ENCODE data around the gene KBTBD12. TPM values are rescaled to one million over a fixed set of nuclear protein-coding genes. Genes with fewer than 3 reads are reported as not detected.
"Not testable (repeated sequence)": the region's sequence is repeated elsewhere in the genome, so short reads cannot be mapped to it uniquely, and the experiment has no call there.

Gene KBTBD12
- total RNA-seq, 1 donor from 2014 or later = not detected

DNA sequence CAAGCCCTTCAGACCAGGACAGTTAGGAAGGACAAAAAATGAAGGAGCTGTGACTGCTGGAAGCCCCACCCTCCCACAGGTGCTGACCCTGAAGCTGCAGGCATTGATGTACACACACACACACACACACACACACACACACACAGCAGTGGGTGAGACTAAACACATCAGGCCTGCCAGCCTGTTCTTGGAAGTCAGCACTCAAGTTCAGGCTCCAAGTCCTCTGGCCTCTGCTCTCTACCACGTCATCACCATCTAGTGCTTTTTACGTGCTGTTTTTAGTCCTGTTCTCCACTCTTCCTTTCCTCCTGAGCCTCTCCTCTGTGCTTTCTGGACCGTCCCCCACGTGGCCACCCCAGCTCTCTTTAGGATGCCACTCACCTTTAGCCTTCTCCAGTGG lies 5.4 kb upstream of the KBTBD12 start:
- no peak overlapping the region for H3K4me3 Mint-ChIP-seq (ENCODE audit: unreplicated experiment)
- no peaks in the 10 kb centered on the region for H3K9me3 Mint-ChIP-seq (ENCODE audit: unreplicated experiment)
- DNase-seq (ENCODE audit: extremely low spot score, unreplicated experiment) = no peak
- H3K36me3 Mint-ChIP-seq (ENCODE audit: unreplicated experiment) = no peaks in the 10 kb centered on the region
- peaks cover 17% of the 10 kb centered on the region for H3K4me1 Mint-ChIP-seq (ENCODE audit: unreplicated experiment)
- TF ChIP-seq, protein P1, sequence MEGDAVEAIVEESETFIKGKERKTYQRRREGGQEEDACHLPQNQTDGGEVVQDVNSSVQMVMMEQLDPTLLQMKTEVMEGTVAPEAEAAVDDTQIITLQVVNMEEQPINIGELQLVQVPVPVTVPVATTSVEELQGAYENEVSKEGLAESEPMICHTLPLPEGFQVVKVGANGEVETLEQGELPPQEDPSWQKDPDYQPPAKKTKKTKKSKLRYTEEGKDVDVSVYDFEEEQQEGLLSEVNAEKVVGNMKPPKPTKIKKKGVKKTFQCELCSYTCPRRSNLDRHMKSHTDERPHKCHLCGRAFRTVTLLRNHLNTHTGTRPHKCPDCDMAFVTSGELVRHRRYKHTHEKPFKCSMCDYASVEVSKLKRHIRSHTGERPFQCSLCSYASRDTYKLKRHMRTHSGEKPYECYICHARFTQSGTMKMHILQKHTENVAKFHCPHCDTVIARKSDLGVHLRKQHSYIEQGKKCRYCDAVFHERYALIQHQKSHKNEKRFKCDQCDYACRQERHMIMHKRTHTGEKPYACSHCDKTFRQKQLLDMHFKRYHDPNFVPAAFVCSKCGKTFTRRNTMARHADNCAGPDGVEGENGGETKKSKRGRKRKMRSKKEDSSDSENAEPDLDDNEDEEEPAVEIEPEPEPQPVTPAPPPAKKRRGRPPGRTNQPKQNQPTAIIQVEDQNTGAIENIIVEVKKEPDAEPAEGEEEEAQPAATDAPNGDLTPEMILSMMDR (IDR thresholded peaks at IDR 0.05) = no peak
- H3K27ac Mint-ChIP-seq (ENCODE audit: unreplicated experiment) = no peak overlapping the region
- H3K27me3 Mint-ChIP-seq (ENCODE audit: unreplicated experiment) = peaks cover 3% of the 10 kb centered on the region

DNA sequence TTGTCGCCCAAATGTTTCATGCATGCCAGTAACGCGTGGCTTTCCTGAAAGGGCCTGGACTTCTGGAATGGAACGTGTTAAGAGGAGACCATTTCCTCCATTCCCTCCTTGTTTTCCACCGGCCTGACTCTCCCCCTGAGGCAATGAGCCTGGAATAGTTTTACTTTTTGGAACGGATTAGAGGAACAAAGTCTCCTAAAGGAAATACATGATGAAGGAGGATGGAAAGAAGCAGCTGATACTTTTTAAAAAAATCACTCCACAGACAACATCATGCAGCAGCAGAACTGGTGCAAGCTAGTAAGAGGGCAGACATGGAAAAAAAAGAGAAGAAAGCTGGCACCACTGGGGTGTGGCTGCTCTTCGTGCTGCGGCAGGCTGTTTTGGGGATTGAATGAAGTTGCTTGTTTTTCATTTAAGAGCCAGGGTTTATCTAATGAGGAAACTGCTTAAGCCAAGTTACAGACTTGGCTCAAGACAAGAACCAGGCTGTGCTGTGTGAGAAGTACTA lies 3.6 kb upstream of the KBTBD12 start:
- H3K9me3 Mint-ChIP-seq (ENCODE audit: unreplicated experiment) = no peaks in the 10 kb centered on the region
- H3K36me3 Mint-ChIP-seq (ENCODE audit: unreplicated experiment) = no peaks in the 10 kb centered on the region
- peak overlapping the region; percentile 75 for H3K27ac Mint-ChIP-seq (ENCODE audit: unreplicated experiment)
- peak overlapping the region; percentile 6 for H3K4me3 Mint-ChIP-seq (ENCODE audit: unreplicated experiment)
- TF ChIP-seq, protein P1 (IDR thresholded peaks at IDR 0.05) = no peak
- H3K4me1 Mint-ChIP-seq (ENCODE audit: unreplicated experiment) = peaks cover 17% of the 10 kb centered on the region
- DNase-seq (ENCODE audit: extremely low spot score, unreplicated experiment) = no peak
- no peaks in the 10 kb centered on the region for H3K27me3 Mint-ChIP-seq (ENCODE audit: unreplicated experiment)

DNA sequence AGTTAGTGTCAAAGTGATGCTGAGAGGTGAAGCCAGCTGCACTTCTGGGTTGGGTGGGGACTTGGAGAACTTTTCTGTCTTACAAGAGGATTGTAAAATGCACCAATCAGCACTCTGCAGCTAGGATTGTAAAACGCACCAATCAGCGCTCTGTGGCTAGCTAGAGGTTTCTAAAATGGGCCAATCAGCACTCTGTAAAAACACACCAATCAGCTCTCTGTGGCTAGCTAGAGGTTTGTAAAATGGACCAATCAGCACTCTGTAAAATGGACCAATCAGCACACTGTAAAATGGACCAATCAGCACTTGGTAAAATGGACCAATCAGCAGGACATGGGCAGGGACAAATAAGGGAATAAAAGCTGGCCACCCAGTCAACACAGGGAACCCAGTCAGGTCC lies 1.2 kb upstream of the KBTBD12 start:
- not testable (repeated sequence) for H3K4me3 Mint-ChIP-seq (ENCODE audit: unreplicated experiment); H3K27me3 Mint-ChIP-seq (ENCODE audit: unreplicated experiment); H3K36me3 Mint-ChIP-seq (ENCODE audit: unreplicated experiment); H3K9me3 Mint-ChIP-seq (ENCODE audit: unreplicated experiment); H3K27ac Mint-ChIP-seq (ENCODE audit: unreplicated experiment); DNase-seq (ENCODE audit: extremely low spot score, unreplicated experiment)
- peaks cover 17% of the 10 kb centered on the region for H3K4me1 Mint-ChIP-seq (ENCODE audit: unreplicated experiment)

DNA sequence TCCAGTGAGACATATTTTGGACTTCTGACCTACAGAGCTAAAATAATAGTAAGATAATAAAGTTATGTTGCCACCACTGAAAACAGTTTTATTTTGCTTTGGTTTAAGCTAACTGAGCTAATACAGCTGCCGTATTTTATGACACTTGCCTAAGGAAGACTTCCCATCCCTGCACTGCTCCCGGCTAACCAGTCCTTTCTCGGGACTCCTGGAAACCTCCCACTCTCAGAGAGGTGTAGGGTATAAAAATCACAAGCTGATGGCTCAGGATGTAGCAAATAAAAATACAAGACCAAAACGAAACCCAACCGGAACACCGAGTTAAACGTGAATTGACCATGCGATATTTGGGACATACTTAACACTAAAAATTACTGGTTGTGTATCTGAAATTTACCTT lies 448 bp upstream of the KBTBD12 start:
- no peak overlapping the region for H3K4me3 Mint-ChIP-seq (ENCODE audit: unreplicated experiment)
- H3K27ac Mint-ChIP-seq (ENCODE audit: unreplicated experiment) = no peak overlapping the region
- DNase-seq (ENCODE audit: extremely low spot score, unreplicated experiment) = no peak
- no peaks in the 10 kb centered on the region for H3K36me3 Mint-ChIP-seq (ENCODE audit: unreplicated experiment)
- TF ChIP-seq, protein P1 (IDR thresholded peaks at IDR 0.05) = no peak
- peaks cover 17% of the 10 kb centered on the region for H3K4me1 Mint-ChIP-seq (ENCODE audit: unreplicated experiment)
- H3K9me3 Mint-ChIP-seq (ENCODE audit: unreplicated experiment) = no peaks in the 10 kb centered on the region
- H3K27me3 Mint-ChIP-seq (ENCODE audit: unreplicated experiment) = no peaks in the 10 kb centered on the region

DNA sequence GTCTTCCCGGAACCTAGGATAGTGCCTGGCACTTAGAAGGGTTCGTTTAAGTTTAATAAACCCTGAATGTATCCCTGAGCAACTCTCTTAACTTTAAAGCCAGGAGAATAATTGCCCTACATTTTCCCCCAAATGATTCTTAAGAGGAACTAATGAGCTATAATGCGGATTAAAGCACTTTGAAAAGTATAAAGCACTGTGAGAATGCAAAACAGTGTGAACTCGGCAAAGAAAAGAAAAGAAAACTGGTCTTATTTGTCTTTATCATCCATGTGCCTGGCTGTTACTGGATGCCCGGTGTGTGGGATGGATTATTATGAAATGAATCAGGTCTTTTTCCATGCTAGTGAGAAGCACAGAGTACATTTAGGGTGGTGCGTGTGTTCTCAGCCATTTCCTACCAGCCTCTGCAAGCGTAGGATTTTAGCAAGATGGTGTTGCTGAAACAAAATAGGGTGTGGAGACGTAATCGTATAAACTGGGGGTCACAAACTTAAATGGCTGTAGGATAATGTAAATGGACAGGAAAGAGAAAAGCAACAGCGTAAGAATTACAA lies 983 bp downstream of the KBTBD12 start:
- H3K27ac Mint-ChIP-seq (ENCODE audit: unreplicated experiment) = no peak overlapping the region
- H3K4me1 Mint-ChIP-seq (ENCODE audit: unreplicated experiment) = peaks cover 14% of the 10 kb centered on the region
- no peaks in the 10 kb centered on the region for H3K36me3 Mint-ChIP-seq (ENCODE audit: unreplicated experiment)
- H3K4me3 Mint-ChIP-seq (ENCODE audit: unreplicated experiment) = no peak overlapping the region
- TF ChIP-seq, protein P1 (IDR thresholded peaks at IDR 0.05) = no peak
- H3K27me3 Mint-ChIP-seq (ENCODE audit: unreplicated experiment) = no peaks in the 10 kb centered on the region
- no peak for DNase-seq (ENCODE audit: extremely low spot score, unreplicated experiment)
- no peaks in the 10 kb centered on the region for H3K9me3 Mint-ChIP-seq (ENCODE audit: unreplicated experiment)
